ENCODE data around the gene CCDC74A.
A peak's percentile ranks its signal among the peaks of the same experiment; 100 is the strongest.
"Not testable (repeated sequence)": the region's sequence is repeated elsewhere in the genome, so short reads cannot be mapped to it uniquely, and the experiment has no call there.

Gene CCDC74A

GRCh38 chr2:131527131-131528001, at the start of gene CCDC74A:
Gene CCDC74A, plus strand, starts transcription at chr2:131527888. Its CDS starts 83 bp downstream, at chr2:131527971.
- peak; percentile 73 for DNase-seq (ENCODE audit: low read depth)

- not testable (repeated sequence) for DNase-seq (ENCODE audit: low read depth)
Measured at GRCh38 chr2:131478074-131478849, 49.4 kb upstream of the CCDC74A start.

GRCh38 chr2:131478850-131479461, 48.7 kb upstream of the CCDC74A start:
- DNase-seq (ENCODE audit: low read depth): not testable (repeated sequence)

GRCh38 chr2:131480351-131480750, 47.3 kb upstream of the CCDC74A start:
- not testable (repeated sequence) for DNase-seq (ENCODE audit: low read depth)

GRCh38 chr2:131482506-131483155, 45.1 kb upstream of the CCDC74A start:
- not testable (repeated sequence) for DNase-seq (ENCODE audit: low read depth)

GRCh38 chr2:131483981-131484820, 43.5 kb upstream of the CCDC74A start:
- DNase-seq (ENCODE audit: low read depth): not testable (repeated sequence)

GRCh38 chr2:131484906-131485460, 42.7 kb upstream of the CCDC74A start:
- DNase-seq (ENCODE audit: low read depth): not testable (repeated sequence)

- not testable (repeated sequence) for DNase-seq (ENCODE audit: low read depth)
Measured at GRCh38 chr2:131486201-131486902, 41.3 kb upstream of the CCDC74A start.

GRCh38 chr2:131488306-131489205, 39.1 kb upstream of the CCDC74A start:
- DNase-seq (ENCODE audit: low read depth): no peak

- DNase-seq (ENCODE audit: low read depth): peak; percentile 22
Measured at GRCh38 chr2:131490616-131491468, 36.8 kb upstream of the CCDC74A start.

GRCh38 chr2:131491469-131491836, 36.2 kb upstream of the CCDC74A start:
- DNase-seq (ENCODE audit: low read depth): peak; percentile 15

GRCh38 chr2:131492015-131492417, 35.7 kb upstream of the CCDC74A start, which contains the start of gene MZT2A:
Gene MZT2A, minus strand, starts transcription at chr2:131492397. Its CDS starts 21 bp downstream, at chr2:131492376.
- DNase-seq (ENCODE audit: low read depth): not testable (repeated sequence)

- peak; percentile 95 for DNase-seq (ENCODE audit: low read depth)
Measured at GRCh38 chr2:131492418-131493198, 35.1 kb upstream of the CCDC74A start.

GRCh38 chr2:131493199-131493968, 34.3 kb upstream of the CCDC74A start:
- peak; percentile 19 for DNase-seq (ENCODE audit: low read depth)

GRCh38 chr2:131495506-131495905, 32.2 kb upstream of the CCDC74A start:
- DNase-seq (ENCODE audit: low read depth): not testable (repeated sequence)

GRCh38 chr2:131498321-131498973, 29.2 kb upstream of the CCDC74A start:
- peak; percentile 75 for DNase-seq (ENCODE audit: low read depth)
